DOHH2 (cell line): ENCODE measurements around the gene GRK2.

ENCODE experiments used
- EZH2phosphoT487 ChIP-seq: fragments of 200-600 bp; sonication (generic); IDR thresholded peaks from 2 replicates; pipeline ENCODE4 v1.6.1; 2017; ENCODE audit warnings: borderline replicate concordance, mild to moderate bottlenecking, antibody characterized with exemption, low read length, moderate library complexity, mixed read lengths
- TF ChIP-seq, protein P1 (sequence below): fragments of 200-600 bp; sonication (generic); IDR thresholded peaks from one replicate; pipeline ENCODE4 v1.5.1; 2014; ENCODE audit warnings: antibody characterized with exemption, mild to moderate bottlenecking, low read depth, low read length; ENCODE audit not compliant: poor library complexity, severe bottlenecking

DNA sequence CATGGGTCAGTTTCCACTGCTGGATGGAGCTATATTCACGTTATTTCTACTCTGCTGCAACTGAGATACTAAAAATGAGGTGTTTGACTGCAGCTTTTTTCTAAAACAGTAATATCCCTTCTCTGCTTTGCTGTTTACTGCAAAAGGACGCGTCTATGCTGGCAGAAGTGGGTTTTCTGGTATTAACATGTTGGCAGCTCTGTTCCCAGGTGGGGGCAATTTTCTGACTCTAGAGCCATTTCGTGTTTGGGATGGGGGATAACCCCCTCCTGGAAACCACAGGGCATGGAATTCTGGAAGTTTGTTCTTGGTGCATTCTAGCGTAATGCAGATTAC lies 4.9 kb downstream of the GRK2 start:
- TF ChIP-seq, protein P1, sequence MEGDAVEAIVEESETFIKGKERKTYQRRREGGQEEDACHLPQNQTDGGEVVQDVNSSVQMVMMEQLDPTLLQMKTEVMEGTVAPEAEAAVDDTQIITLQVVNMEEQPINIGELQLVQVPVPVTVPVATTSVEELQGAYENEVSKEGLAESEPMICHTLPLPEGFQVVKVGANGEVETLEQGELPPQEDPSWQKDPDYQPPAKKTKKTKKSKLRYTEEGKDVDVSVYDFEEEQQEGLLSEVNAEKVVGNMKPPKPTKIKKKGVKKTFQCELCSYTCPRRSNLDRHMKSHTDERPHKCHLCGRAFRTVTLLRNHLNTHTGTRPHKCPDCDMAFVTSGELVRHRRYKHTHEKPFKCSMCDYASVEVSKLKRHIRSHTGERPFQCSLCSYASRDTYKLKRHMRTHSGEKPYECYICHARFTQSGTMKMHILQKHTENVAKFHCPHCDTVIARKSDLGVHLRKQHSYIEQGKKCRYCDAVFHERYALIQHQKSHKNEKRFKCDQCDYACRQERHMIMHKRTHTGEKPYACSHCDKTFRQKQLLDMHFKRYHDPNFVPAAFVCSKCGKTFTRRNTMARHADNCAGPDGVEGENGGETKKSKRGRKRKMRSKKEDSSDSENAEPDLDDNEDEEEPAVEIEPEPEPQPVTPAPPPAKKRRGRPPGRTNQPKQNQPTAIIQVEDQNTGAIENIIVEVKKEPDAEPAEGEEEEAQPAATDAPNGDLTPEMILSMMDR = no peak
- no peak for TF ChIP-seq EZH2phosphoT487
